ENCODE results near the gene GDNF. TPM values are rescaled to one million over a fixed set of nuclear protein-coding genes. Genes with fewer than 3 reads are reported as not detected.

Gene GDNF
- total and polyA plus RNA-seq, 2 donors (not counting 1 experiment from before 2014, with no cell fraction given) = not detected

DNA sequence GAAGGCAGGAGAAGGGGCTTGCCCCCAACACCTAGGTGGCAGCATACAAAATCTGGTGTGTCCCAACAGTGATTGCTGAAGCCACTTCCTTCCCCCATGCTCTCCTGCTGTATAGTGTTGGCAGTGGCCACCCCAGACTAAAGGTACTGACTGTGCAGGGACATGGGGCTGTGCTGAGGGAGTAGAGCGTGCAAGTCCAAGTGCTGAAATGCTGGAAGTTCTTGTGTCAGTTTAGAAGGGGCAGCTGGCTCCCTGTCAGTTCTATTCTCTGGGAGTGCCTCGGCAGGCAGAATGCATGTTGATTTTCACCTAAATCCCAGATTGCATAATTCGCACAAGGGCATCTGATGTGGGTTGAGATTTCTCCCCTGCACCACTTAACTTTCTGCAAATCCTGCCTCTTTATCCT is 68.6 kb downstream of the GDNF start:
- ChIA-PET POLR2A (no interaction called here), CTCF (interaction anchor here (0.6 kb wide), 1 partner anchor 14 kb away, joined by 3 read pairs; no protein-coding TSS in a partner anchor)
- H3K27me3 ChIP-seq (replicated peaks in 1 of 4; ENCODE audit: control extremely low read depth in 1 of 4, control insufficient read depth in 3 of 4, insufficient read depth in 4 of 4, low read length in 3 of 4) = no peaks in the 10 kb centered on the region
- H3K4me3 ChIP-seq (ENCODE audit: control extremely low read depth in 1 of 5, extremely low read depth in 1 of 5, insufficient read depth in 1 of 5, low read depth in 2 of 5, low read length in 4 of 5) = no peak overlapping the region
- H2AFZ ChIP-seq (ENCODE audit: insufficient read depth, low read depth, low read length, poor library complexity, severe bottlenecking) = no peak overlapping the region
- peaks cover 2 to 14% (median 9%) of the 10 kb centered on the region in 3 donors for H3K9me3 ChIP-seq (ENCODE audit: control extremely low read depth in 1 of 3, control insufficient read depth in 2 of 3, insufficient read depth in 1 of 3, low read length in 2 of 3)
- TF ChIP-seq EZH2 (IDR thresholded peaks at IDR 0.05; ENCODE audit: borderline replicate concordance, insufficient read depth, low read depth, low read length, poor library complexity, severe bottlenecking) = no peak
- TF ChIP-seq, protein P1, sequence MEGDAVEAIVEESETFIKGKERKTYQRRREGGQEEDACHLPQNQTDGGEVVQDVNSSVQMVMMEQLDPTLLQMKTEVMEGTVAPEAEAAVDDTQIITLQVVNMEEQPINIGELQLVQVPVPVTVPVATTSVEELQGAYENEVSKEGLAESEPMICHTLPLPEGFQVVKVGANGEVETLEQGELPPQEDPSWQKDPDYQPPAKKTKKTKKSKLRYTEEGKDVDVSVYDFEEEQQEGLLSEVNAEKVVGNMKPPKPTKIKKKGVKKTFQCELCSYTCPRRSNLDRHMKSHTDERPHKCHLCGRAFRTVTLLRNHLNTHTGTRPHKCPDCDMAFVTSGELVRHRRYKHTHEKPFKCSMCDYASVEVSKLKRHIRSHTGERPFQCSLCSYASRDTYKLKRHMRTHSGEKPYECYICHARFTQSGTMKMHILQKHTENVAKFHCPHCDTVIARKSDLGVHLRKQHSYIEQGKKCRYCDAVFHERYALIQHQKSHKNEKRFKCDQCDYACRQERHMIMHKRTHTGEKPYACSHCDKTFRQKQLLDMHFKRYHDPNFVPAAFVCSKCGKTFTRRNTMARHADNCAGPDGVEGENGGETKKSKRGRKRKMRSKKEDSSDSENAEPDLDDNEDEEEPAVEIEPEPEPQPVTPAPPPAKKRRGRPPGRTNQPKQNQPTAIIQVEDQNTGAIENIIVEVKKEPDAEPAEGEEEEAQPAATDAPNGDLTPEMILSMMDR (IDR thresholded peaks at IDR 0.05) = no peak
- ATAC-seq (ENCODE audit: low read depth) (no peak), DNase-seq (no peak)
- no peaks in the 10 kb centered on the region for H3K36me3 ChIP-seq (replicated peaks in 1 of 2; ENCODE audit: control extremely low read depth in 1 of 2, control insufficient read depth in 1 of 2, extremely low read depth in 1 of 2, insufficient read depth in 2 of 2, low read length in 1 of 2)
- Mint-ChIP-seq H3K9me3 (ENCODE audit: insufficient read depth) (peaks cover 9% of the 10 kb centered on the region), H3K4me3 (no peak overlapping the region), H3K4me1 (no peaks in the 10 kb centered on the region), H3K27ac (no peak overlapping the region), H3K27me3 (peaks cover 2% of the 10 kb centered on the region)
- no peak overlapping the region for H3K9ac ChIP-seq (ENCODE audit: low read length)
- intact Hi-C loops (cut with micrococcal nuclease) = no loop called here
- no peaks in the 10 kb centered on the region for H3K4me1 ChIP-seq (ENCODE audit: control insufficient read depth in 2 of 2, insufficient read depth in 2 of 2, low read length in 2 of 2)
- H4K20me1 ChIP-seq (ENCODE audit: control insufficient read depth, insufficient read depth, low read length, poor library complexity, severe bottlenecking) = no peaks in the 10 kb centered on the region
- no peaks in the 10 kb centered on the region for H3K79me2 ChIP-seq (ENCODE audit: control insufficient read depth, insufficient read depth, low read length)
- H3K4me2 ChIP-seq (replicated peaks; ENCODE audit: low read depth, low read length, poor library complexity, severe bottlenecking) = no peak overlapping the region
- WGBS (ENCODE audit: insufficient coverage) = 85% methylated on average over 2 of the region's 3 CpGs
- no peak overlapping the region for H3K27ac ChIP-seq (ENCODE audit: low read length in 2 of 2)

DNA sequence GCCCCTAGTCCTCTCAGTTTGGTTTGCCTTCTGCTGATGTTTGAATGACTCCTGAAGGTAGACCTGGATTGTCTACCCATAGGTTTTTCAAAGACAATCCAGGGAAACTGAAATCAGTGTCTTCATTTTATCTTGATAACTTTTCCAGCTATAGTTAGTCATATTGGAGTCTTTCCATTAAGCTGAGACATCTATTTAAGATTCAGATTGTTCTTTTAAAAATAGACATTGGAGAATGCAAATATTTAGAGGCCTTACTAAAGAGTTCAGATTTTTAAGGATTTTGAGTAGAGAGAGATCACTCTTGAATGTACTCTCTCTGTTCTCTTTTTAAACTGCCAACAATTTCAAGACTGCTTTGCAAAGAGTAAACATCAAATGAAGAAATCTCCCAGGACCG is 69.1 kb downstream of the GDNF start:
- Histone ChIP-seq H2AFZ (ENCODE audit: insufficient read depth, low read depth, low read length, poor library complexity, severe bottlenecking) (no peak overlapping the region), H3K9me3 (ENCODE audit: control extremely low read depth in 1 of 3, control insufficient read depth in 2 of 3, insufficient read depth in 1 of 3, low read length in 2 of 3) (peaks cover 2 to 14% (median 9%) of the 10 kb centered on the region in 3 donors), H3K4me3 (ENCODE audit: control extremely low read depth in 1 of 5, extremely low read depth in 1 of 5, insufficient read depth in 1 of 5, low read depth in 2 of 5, low read length in 4 of 5) (no peak overlapping the region), H3K36me3 (replicated peaks in 1 of 2; ENCODE audit: control extremely low read depth in 1 of 2, control insufficient read depth in 1 of 2, extremely low read depth in 1 of 2, insufficient read depth in 2 of 2, low read length in 1 of 2) (no peaks in the 10 kb centered on the region), H3K79me2 (ENCODE audit: control insufficient read depth, insufficient read depth, low read length) (no peaks in the 10 kb centered on the region), H3K4me1 (ENCODE audit: control insufficient read depth in 2 of 2, insufficient read depth in 2 of 2, low read length in 2 of 2) (no peaks in the 10 kb centered on the region), H4K20me1 (ENCODE audit: control insufficient read depth, insufficient read depth, low read length, poor library complexity, severe bottlenecking) (no peaks in the 10 kb centered on the region), H3K27ac (ENCODE audit: low read length in 2 of 2) (no peak overlapping the region), H3K4me2 (replicated peaks; ENCODE audit: low read depth, low read length, poor library complexity, severe bottlenecking) (no peak overlapping the region), H3K9ac (ENCODE audit: low read length) (no peak overlapping the region), H3K27me3 (replicated peaks in 1 of 4; ENCODE audit: control extremely low read depth in 1 of 4, control insufficient read depth in 3 of 4, insufficient read depth in 4 of 4, low read length in 3 of 4) (no peaks in the 10 kb centered on the region)
- H3K27me3 Mint-ChIP-seq = peaks cover 2% of the 10 kb centered on the region
- CTCF ChIA-PET = interaction anchor here (0.6 kb wide), 1 partner anchor 13 kb away, joined by 3 read pairs; no protein-coding TSS in a partner anchor
- no peak overlapping the region for H3K27ac Mint-ChIP-seq
- no peaks in the 10 kb centered on the region for H3K4me1 Mint-ChIP-seq
- no peak overlapping the region for H3K4me3 Mint-ChIP-seq
- ATAC-seq (ENCODE audit: low read depth) (no peak), DNase-seq (no peak)
- TF ChIP-seq, protein P1 (IDR thresholded peaks at IDR 0.05) = no peak
- TF ChIP-seq EZH2 (IDR thresholded peaks at IDR 0.05; ENCODE audit: borderline replicate concordance, insufficient read depth, low read depth, low read length, poor library complexity, severe bottlenecking) = no peak
- intact Hi-C loops (cut with micrococcal nuclease) = no loop called here
- WGBS (ENCODE audit: insufficient coverage) = 33% methylated on average over 1 of the region's 1 CpG
- POLR2A ChIA-PET = no interaction called here
- peaks cover 9% of the 10 kb centered on the region for H3K9me3 Mint-ChIP-seq (ENCODE audit: insufficient read depth)
